Skeletal muscle cell (primary cell): ENCODE data around the gene NDUFA12.
"Not testable (repeated sequence)": the region's sequence is repeated elsewhere in the genome, so short reads cannot be mapped to it uniquely, and the experiment has no call there.

Experiments used
- DNase-seq: peaks from one replicate; pipeline ENCODE4 v3.0.0-alpha.2; 2010; ENCODE audit warnings: low read depth
- H3K4me3 ChIP-seq: 2 replicates; pipeline ENCODE4 v1.5.1; 2011; ENCODE audit warnings: low read depth, mild to moderate bottlenecking, control low read depth, low read length, moderate library complexity

NDUFA12 gene

GRCh38 chr12:95003213-95003920, at the start of gene NDUFA12:
Gene NDUFA12, minus strand, starts transcription at chr12:95003697. Its CDS starts 17 bp downstream, at chr12:95003680.
- DNase-seq, result peak; percentile 92
- peak within 1 kb of the TSS; percentile 83 for H3K4me3 ChIP-seq

- no peak for DNase-seq
Measured at GRCh38 chr12:95051241-95051640, 47.7 kb upstream of the NDUFA12 start.

GRCh38 chr12:95037906-95038305, 34.4 kb upstream of the NDUFA12 start:
- DNase-seq, result no peak
- no peak overlapping the region for H3K4me3 ChIP-seq

More at GRCh38 chr12:95051241-95051640, 47.7 kb upstream of the NDUFA12 start:
- no peak overlapping the region for H3K4me3 ChIP-seq

GRCh38 chr12:95034750-95035149, 31.3 kb upstream of the NDUFA12 start:
- DNase-seq, result no peak
- H3K4me3 ChIP-seq, result no peak overlapping the region

GRCh38 chr12:95022477-95022876, 19.0 kb upstream of the NDUFA12 start:
- H3K4me3 ChIP-seq, result no peak overlapping the region
- DNase-seq, result no peak

GRCh38 chr12:95017482-95017881, 14.0 kb upstream of the NDUFA12 start:
- no peak overlapping the region for H3K4me3 ChIP-seq
- no peak for DNase-seq

GRCh38 chr12:95016120-95016519, 12.6 kb upstream of the NDUFA12 start:
- H3K4me3 ChIP-seq, result no peak overlapping the region
- no peak for DNase-seq

GRCh38 chr12:95014554-95014953, 11.1 kb upstream of the NDUFA12 start:
- no peak for DNase-seq
- H3K4me3 ChIP-seq, result no peak overlapping the region

GRCh38 chr12:95006206-95006605, 2.7 kb upstream of the NDUFA12 start:
- no peak overlapping the region for H3K4me3 ChIP-seq
- DNase-seq, result no peak

- peak; percentile 47 for DNase-seq
- no peak overlapping the region for H3K4me3 ChIP-seq
Measured at GRCh38 chr12:95004610-95005009, 1.1 kb upstream of the NDUFA12 start.

GRCh38 chr12:95003921-95004272, 400 bp upstream of the NDUFA12 start:
- no peak for DNase-seq
- peak overlapping the region; percentile 83 for H3K4me3 ChIP-seq

GRCh38 chr12:95002754-95003153, 743 bp downstream of the NDUFA12 start:
- peak overlapping the region; percentile 83 for H3K4me3 ChIP-seq
- DNase-seq, result no peak

GRCh38 chr12:94998326-94998725, 5.2 kb downstream of the NDUFA12 start:
- no peak overlapping the region for H3K4me3 ChIP-seq
- no peak for DNase-seq

GRCh38 chr12:94997726-94998125, 5.8 kb downstream of the NDUFA12 start:
- DNase-seq, result no peak
- no peak overlapping the region for H3K4me3 ChIP-seq

GRCh38 chr12:94997061-94997460, 6.4 kb downstream of the NDUFA12 start:
- DNase-seq, result no peak
- no peak overlapping the region for H3K4me3 ChIP-seq

- peak; percentile 44 for DNase-seq
- H3K4me3 ChIP-seq, result no peak overlapping the region
Measured at GRCh38 chr12:94994312-94994711, 9.2 kb downstream of the NDUFA12 start.

- not testable (repeated sequence) for DNase-seq, H3K4me3 ChIP-seq
Measured at GRCh38 chr12:94993855-94994254, 9.6 kb downstream of the NDUFA12 start.

GRCh38 chr12:94990222-94990621, 13.3 kb downstream of the NDUFA12 start:
- no peak for DNase-seq
- H3K4me3 ChIP-seq, result no peak overlapping the region

GRCh38 chr12:94988471-94988870, 15.0 kb downstream of the NDUFA12 start:
- no peak overlapping the region for H3K4me3 ChIP-seq
- DNase-seq, result no peak

- no peak for DNase-seq
- no peak overlapping the region for H3K4me3 ChIP-seq
Measured at GRCh38 chr12:94987801-94988200, 15.7 kb downstream of the NDUFA12 start.

- H3K4me3 ChIP-seq, result no peak overlapping the region
- DNase-seq, result no peak
Measured at GRCh38 chr12:94987076-94987669, 16.3 kb downstream of the NDUFA12 start.
